SK-N-SH treated with all-trans-retinoic acid at 6 μM for 48 hours (cell line): ENCODE results near the gene RIPOR3.

Source experiments
- ATAC-seq: fragments of 200-7000 bp; cut with Tn5 transposase; 3 replicates; pipeline ENCODE4 v1.9.1; 2020; ENCODE audit warnings: mild to moderate bottlenecking, moderate library complexity
- ARNTL ChIP-seq: fragments of 450-650 bp; formaldehyde crosslinking; IDR thresholded peaks from 2 replicates; pipeline ENCODE4 v1.5.0; 2020; ENCODE audit warnings: low read depth, mild to moderate bottlenecking, moderate library complexity, borderline replicate concordance
- BACH2 ChIP-seq: fragments of 250-450 bp; sonication (Bioruptor Pico); IDR thresholded peaks from 2 replicates; pipeline ENCODE4 v1.9.0; 2021; ENCODE audit warnings: mild to moderate bottlenecking, borderline replicate concordance
- CSDC2 ChIP-seq: fragments of 250-450 bp; sonication (Bioruptor Pico); IDR thresholded peaks from 2 replicates; pipeline ENCODE4 v1.5.0; 2020; ENCODE audit warnings: mild to moderate bottlenecking, moderate library complexity
- CSRNP3 ChIP-seq: fragments of 250-450 bp; sonication (Bioruptor Pico); IDR thresholded peaks from 2 replicates; pipeline ENCODE4 v1.5.1; 2021; ENCODE audit warnings: mild to moderate bottlenecking, moderate library complexity
- ESRRG ChIP-seq: fragments of 250-450 bp; sonication (Bioruptor Pico); IDR thresholded peaks from 2 replicates; pipeline ENCODE4 v1.6.1; 2021; ENCODE audit warnings: mild to moderate bottlenecking
- GLIS3 ChIP-seq: fragments of 250-450 bp; sonication (Bioruptor Pico); IDR thresholded peaks from 2 replicates; pipeline ENCODE4 v1.5.0; 2020; ENCODE audit warnings: mild to moderate bottlenecking, moderate library complexity
- ISL1 ChIP-seq: fragments of 250-450 bp; sonication (Bioruptor Pico); IDR thresholded peaks from 2 replicates; pipeline ENCODE4 v2.1.2; 2022; ENCODE audit warnings: mild to moderate bottlenecking, moderate library complexity
- OSR1 ChIP-seq: fragments of 250-450 bp; sonication (Bioruptor Pico); IDR thresholded peaks from 2 replicates; pipeline ENCODE4 v1.8.0; 2022; ENCODE audit warnings: moderate library complexity, mild to moderate bottlenecking, inconsistent platforms
- RARB ChIP-seq: fragments of 250-450 bp; sonication (Bioruptor Pico); IDR thresholded peaks from 2 replicates; pipeline ENCODE4 v1.8.0; 2021; ENCODE audit warnings: mild to moderate bottlenecking, moderate library complexity
- SNAI2 ChIP-seq: fragments of 250-450 bp; sonication (Bioruptor Pico); IDR thresholded peaks from 2 replicates; pipeline ENCODE4 v1.5.0; 2020; ENCODE audit warnings: mild to moderate bottlenecking, moderate library complexity
- TCF4 ChIP-seq: fragments of 250-450 bp; sonication (Bioruptor Pico); IDR thresholded peaks from 2 replicates; pipeline ENCODE4 v1.8.0; 2021; ENCODE audit warnings: mild to moderate bottlenecking, moderate library complexity, borderline replicate concordance
- TOX ChIP-seq: fragments of 250-450 bp; sonication (Bioruptor Pico); IDR thresholded peaks from 2 replicates; pipeline ENCODE4 v1.8.0; 2021; ENCODE audit warnings: mild to moderate bottlenecking, moderate library complexity, borderline replicate concordance
- ZC3H10 ChIP-seq: fragments of 250-450 bp; sonication (Bioruptor Pico); IDR thresholded peaks from 2 replicates; pipeline ENCODE4 v1.5.1; 2021; ENCODE audit warnings: mild to moderate bottlenecking, moderate library complexity
- ZFP3 ChIP-seq: fragments of 250-450 bp; sonication (Bioruptor Pico); IDR thresholded peaks from 2 replicates; pipeline ENCODE4 v1.5.0; 2020; ENCODE audit warnings: mild to moderate bottlenecking, moderate library complexity
- ZFP30 ChIP-seq: fragments of 450-650 bp; formaldehyde crosslinking; IDR thresholded peaks from 2 replicates; pipeline ENCODE4 v1.5.0; 2022; ENCODE audit warnings: mild to moderate bottlenecking, moderate library complexity
- ZNF565 ChIP-seq: fragments of 450-650 bp; formaldehyde crosslinking; conservative IDR thresholded peaks from 2 replicates; pipeline ENCODE4 v1.5.0; 2020; ENCODE audit warnings: low read depth, mild to moderate bottlenecking, moderate library complexity
- ZNF70 ChIP-seq: fragments of 450-650 bp; formaldehyde crosslinking; IDR thresholded peaks from 2 replicates; pipeline ENCODE4 v1.5.0; 2020; ENCODE audit warnings: mild to moderate bottlenecking, moderate library complexity
- ZNF8 ChIP-seq: fragments of 450-650 bp; formaldehyde crosslinking; IDR thresholded peaks from 2 replicates; pipeline ENCODE4 v1.5.0; 2020; ENCODE audit warnings: mild to moderate bottlenecking, moderate library complexity
- TF ChIP-seq, protein P1 (sequence below): fragments of 250-450 bp; sonication (Bioruptor Pico); IDR thresholded peaks from 2 replicates; pipeline ENCODE4 v1.5.0; 2020; ENCODE audit warnings: mild to moderate bottlenecking, moderate library complexity
- TF ChIP-seq, protein P2 (sequence below): fragments of 250-450 bp; sonication (Bioruptor Pico); IDR thresholded peaks from 2 replicates; pipeline ENCODE4 v1.5.1; 2020; ENCODE audit warnings: low read depth, mild to moderate bottlenecking, moderate library complexity
- TF ChIP-seq, protein P3 (sequence below): fragments of 250-450 bp; sonication (Bioruptor Pico); IDR thresholded peaks from 2 replicates; pipeline ENCODE4 v1.8.0; 2021; ENCODE audit warnings: low read depth, mild to moderate bottlenecking, moderate library complexity, borderline replicate concordance

Gene RIPOR3

DNA sequence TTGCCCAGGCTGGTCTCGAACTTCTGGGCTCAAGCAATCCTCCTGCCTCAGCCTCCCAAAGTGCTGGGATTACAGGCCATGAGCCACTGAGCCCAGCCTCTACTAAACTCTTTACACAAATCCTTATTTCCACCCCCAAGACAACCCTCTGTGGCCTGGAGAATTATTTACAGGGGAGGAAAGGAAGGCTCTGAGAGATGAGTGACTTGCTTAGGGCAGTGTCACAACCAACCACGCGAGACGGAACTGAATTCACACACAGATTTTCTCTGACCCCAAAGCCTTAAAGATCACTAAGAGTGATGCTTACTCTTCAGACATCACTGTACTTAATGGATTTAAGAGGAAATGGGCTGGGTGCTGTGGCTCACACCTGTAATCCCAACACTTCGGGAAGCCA, 86.2 kb downstream of the RIPOR3 start:
- no peak for ATAC-seq
- TF ChIP-seq, protein P1, sequence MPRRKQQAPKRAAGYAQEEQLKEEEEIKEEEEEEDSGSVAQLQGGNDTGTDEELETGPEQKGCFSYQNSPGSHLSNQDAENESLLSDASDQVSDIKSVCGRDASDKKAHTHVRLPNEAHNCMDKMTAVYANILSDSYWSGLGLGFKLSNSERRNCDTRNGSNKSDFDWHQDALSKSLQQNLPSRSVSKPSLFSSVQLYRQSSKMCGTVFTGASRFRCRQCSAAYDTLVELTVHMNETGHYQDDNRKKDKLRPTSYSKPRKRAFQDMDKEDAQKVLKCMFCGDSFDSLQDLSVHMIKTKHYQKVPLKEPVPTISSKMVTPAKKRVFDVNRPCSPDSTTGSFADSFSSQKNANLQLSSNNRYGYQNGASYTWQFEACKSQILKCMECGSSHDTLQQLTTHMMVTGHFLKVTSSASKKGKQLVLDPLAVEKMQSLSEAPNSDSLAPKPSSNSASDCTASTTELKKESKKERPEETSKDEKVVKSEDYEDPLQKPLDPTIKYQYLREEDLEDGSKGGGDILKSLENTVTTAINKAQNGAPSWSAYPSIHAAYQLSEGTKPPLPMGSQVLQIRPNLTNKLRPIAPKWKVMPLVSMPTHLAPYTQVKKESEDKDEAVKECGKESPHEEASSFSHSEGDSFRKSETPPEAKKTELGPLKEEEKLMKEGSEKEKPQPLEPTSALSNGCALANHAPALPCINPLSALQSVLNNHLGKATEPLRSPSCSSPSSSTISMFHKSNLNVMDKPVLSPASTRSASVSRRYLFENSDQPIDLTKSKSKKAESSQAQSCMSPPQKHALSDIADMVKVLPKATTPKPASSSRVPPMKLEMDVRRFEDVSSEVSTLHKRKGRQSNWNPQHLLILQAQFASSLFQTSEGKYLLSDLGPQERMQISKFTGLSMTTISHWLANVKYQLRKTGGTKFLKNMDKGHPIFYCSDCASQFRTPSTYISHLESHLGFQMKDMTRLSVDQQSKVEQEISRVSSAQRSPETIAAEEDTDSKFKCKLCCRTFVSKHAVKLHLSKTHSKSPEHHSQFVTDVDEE (CRISPR knock-in tag) = no peak
- TF ChIP-seq ZFP3 (CRISPR knock-in tag) = no peak
- no peak for TF ChIP-seq GLIS3 (CRISPR knock-in tag)
- no peak for TF ChIP-seq ARNTL (CRISPR knock-in tag)
- no peak for TF ChIP-seq ESRRG (CRISPR knock-in tag)
- no peak for TF ChIP-seq OSR1 (CRISPR knock-in tag)
- no peak for TF ChIP-seq ZFP30
- TF ChIP-seq, protein P2, sequence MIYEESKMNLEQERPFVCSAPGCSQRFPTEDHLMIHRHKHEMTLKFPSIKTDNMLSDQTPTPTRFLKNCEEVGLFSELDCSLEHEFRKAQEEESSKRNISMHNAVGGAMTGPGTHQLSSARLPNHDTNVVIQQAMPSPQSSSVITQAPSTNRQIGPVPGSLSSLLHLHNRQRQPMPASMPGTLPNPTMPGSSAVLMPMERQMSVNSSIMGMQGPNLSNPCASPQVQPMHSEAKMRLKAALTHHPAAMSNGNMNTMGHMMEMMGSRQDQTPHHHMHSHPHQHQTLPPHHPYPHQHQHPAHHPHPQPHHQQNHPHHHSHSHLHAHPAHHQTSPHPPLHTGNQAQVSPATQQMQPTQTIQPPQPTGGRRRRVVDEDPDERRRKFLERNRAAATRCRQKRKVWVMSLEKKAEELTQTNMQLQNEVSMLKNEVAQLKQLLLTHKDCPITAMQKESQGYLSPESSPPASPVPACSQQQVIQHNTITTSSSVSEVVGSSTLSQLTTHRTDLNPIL (CRISPR knock-in tag) = no peak
- no peak for TF ChIP-seq BACH2 (CRISPR knock-in tag)
- no peak for TF ChIP-seq CSDC2 (CRISPR knock-in tag)
- TF ChIP-seq ZNF8 (CRISPR knock-in tag) = no peak
- TF ChIP-seq ZNF565 = no peak
- TF ChIP-seq, protein P3, sequence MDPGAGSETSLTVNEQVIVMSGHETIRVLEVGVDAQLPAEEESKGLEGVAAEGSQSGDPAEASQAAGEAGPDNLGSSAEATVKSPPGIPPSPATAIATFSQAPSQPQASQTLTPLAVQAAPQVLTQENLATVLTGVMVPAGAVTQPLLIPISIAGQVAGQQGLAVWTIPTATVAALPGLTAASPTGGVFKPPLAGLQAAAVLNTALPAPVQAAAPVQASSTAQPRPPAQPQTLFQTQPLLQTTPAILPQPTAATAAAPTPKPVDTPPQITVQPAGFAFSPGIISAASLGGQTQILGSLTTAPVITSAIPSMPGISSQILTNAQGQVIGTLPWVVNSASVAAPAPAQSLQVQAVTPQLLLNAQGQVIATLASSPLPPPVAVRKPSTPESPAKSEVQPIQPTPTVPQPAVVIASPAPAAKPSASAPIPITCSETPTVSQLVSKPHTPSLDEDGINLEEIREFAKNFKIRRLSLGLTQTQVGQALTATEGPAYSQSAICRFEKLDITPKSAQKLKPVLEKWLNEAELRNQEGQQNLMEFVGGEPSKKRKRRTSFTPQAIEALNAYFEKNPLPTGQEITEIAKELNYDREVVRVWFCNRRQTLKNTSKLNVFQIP (CRISPR knock-in tag) = no peak
- no peak for TF ChIP-seq ZNF70 (CRISPR knock-in tag)
- TF ChIP-seq ISL1 (CRISPR knock-in tag) = no peak
- no peak for TF ChIP-seq CSRNP3
- no peak for TF ChIP-seq TOX (CRISPR knock-in tag)
- TF ChIP-seq SNAI2 = no peak
- no peak for TF ChIP-seq RARB (CRISPR knock-in tag)

- no peak for ATAC-seq
- TF ChIP-seq ZFP30 (no peak), ESRRG (CRISPR knock-in tag) (no peak), ZC3H10 (CRISPR knock-in tag) (no peak)
These were observed 86.9 kb downstream of the RIPOR3 start for GRCh38 chr20:50604451-50604850.

GRCh38 chr20:50602432-50603088, 88.8 kb downstream of the RIPOR3 start:
- TF ChIP-seq TCF4 (no peak), OSR1 (CRISPR knock-in tag) (no peak), ZNF70 (CRISPR knock-in tag) (no peak), ZNF565 (no peak), ESRRG (CRISPR knock-in tag) (no peak), ZNF8 (CRISPR knock-in tag) (no peak), ISL1 (CRISPR knock-in tag) (no peak), ZFP3 (CRISPR knock-in tag) (no peak), GLIS3 (CRISPR knock-in tag) (no peak), TOX (CRISPR knock-in tag) (no peak), BACH2 (CRISPR knock-in tag) (no peak), ZFP30 (no peak), CSDC2 (CRISPR knock-in tag) (no peak)
- TF ChIP-seq, protein P2 (CRISPR knock-in tag) = no peak
- TF ChIP-seq, protein P1 (CRISPR knock-in tag) = no peak
- TF ChIP-seq, protein P3 (CRISPR knock-in tag) = no peak
- no peak for ATAC-seq
